DMS 273 (cell line): ENCODE data around the gene ZP2.
A peak's percentile ranks its signal among the peaks of the same experiment; 100 is the strongest.
"Not testable (repeated sequence)": the region's sequence is repeated elsewhere in the genome, so short reads cannot be mapped to it uniquely, and the experiment has no call there.

ENCODE experiments used
- DNase-seq: peaks from one replicate; lab custom pipeline; 2025; ENCODE audit not compliant: unreplicated experiment; lab: John Stamatoyannopoulos, UW

Gene ZP2

GRCh38 chr16:21217121-21217520 lies 5.7 kb upstream of the ZP2 start:
- no peak for DNase-seq

GRCh38 chr16:21214086-21214485 lies 2.7 kb upstream of the ZP2 start:
- peak; percentile 7 for DNase-seq

DNA sequence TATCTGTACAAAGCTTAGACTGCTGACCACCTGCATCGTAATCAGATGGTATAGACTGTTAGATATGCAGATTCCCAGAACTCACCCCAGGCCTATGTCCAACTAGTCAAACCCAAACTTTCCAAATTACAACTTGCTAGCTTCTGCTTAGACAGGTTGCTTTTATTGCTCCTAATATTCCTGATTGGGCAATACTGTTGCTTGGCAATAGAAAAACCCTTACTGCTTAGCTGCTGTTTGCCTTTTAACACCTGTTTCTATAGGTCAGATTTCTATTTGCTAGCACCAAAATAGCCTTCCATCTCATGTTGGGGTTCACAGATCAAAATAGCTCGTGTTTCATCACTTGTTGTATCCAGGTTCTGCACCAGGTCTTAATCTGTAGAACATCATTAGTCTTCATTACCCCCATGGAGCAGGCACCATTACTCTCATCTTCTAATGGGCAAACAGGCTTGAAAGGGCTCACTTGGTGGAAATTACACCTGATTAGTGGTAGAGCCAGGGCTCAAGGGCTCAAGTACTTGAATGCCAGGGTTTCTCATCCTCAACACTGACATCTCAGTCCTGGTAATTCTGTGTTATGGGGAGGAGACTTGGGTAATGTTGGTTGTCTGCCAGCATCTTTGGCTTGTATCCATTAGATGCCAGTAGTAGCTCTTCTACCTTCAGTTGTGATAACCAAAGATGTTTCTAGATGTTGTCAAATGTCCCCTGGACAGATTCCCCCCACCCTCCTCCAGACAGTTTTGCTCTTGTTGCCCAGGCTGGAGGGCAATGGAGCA lies 2.7 kb downstream of the ZP2 start:
- DNase-seq, result no peak

GRCh38 chr16:21206550-21206949 lies 4.8 kb downstream of the ZP2 start:
- DNase-seq, result no peak

DNA sequence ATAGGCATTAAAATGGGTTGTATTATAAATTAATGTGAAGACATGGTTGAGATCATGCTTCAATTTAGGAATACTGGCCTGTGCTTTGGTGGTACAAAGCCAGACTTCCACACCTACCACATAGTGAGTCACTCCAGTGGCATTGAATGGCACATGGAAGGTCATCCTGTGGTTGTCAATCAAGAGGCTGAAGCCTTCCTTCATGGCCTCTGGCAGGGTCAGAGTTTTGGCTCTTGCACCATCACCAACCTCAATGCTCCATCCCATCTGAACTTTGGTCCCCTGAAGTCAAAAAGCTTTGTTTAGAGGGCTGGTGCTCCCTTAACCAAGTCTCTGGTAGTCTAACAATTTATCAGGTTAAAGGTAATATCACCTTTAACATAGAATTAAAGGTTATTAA lies 6.1 kb downstream of the ZP2 start:
- no peak for DNase-seq

GRCh38 chr16:21203155-21203797 lies 8.1 kb downstream of the ZP2 start:
- DNase-seq, result no peak

- DNase-seq, result no peak
Observed at GRCh38 chr16:21199607-21200218, 11.7 kb downstream of the ZP2 start.

GRCh38 chr16:21197621-21198020 lies 13.8 kb downstream of the ZP2 start:
- DNase-seq, result no peak

DNA sequence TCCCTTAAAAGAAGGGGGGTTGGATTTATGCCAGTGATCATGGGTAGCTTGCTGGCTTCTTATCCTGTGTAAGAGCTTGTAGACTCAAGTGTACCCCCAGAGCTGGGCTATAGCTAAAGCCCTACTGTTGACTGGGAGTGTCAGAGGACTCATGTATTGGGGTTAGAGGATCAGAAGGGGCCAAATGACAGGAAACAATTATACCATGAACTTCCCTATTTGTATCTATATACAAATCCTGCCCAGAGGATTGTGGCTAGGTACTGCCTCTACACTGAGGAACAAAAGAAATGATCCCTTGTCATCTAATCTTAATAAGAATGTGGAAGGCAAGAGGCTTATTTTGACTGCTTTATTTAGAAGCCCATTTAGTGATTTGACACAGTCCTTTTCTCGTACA lies 14.3 kb downstream of the ZP2 start:
- DNase-seq, result peak; percentile 52

GRCh38 chr16:21195330-21195729 lies 16.0 kb downstream of the ZP2 start:
- DNase-seq, result not testable (repeated sequence)

GRCh38 chr16:21194771-21195301 lies 16.5 kb downstream of the ZP2 start:
- peak; percentile 81 for DNase-seq

GRCh38 chr16:21192991-21193390 lies 18.4 kb downstream of the ZP2 start:
- DNase-seq, result no peak

DNA sequence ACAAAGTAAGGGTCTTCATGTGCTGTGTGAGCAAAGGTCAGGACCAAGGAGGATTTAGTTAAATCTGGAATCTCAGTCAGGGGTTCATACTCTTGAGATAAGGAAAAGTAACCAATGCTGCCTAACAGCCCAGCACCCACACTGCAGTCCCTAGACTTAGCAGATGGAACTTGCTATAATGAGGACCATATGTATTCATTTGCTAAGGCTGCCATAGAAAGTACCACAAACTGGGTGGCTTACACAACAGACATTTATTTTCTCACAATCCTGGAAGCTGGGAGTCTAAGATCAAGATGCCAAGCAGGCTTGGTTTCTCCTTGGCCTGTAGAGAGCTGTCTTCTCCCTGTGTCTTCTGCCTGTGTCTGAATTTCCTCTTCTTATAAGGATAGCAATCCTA lies 20.8 kb downstream of the ZP2 start:
- DNase-seq, result peak; percentile 53

DNA sequence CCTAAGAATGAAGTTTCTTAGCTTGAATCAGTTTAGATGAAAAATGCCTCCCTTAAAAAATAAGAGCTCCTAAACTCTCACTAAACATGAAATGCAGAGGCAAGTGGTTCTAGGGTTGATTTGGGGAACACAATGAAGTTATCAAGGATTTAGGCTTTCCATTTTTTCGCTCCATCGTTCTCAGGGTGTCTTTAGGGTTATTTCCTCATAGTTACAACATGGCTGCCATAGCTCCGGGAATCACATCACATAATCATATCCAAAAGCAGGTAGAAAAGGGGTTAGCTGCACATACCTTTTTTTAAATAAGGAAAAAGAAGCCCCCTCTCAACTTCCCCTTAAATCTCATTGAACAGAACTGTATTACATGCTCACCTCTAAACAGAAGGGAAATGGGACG lies 21.4 kb downstream of the ZP2 start:
- no peak for DNase-seq

- no peak for DNase-seq
Observed at GRCh38 chr16:21189311-21189710, 22.1 kb downstream of the ZP2 start.

GRCh38 chr16:21186326-21186691 lies 25.1 kb downstream of the ZP2 start:
- no peak for DNase-seq

DNA sequence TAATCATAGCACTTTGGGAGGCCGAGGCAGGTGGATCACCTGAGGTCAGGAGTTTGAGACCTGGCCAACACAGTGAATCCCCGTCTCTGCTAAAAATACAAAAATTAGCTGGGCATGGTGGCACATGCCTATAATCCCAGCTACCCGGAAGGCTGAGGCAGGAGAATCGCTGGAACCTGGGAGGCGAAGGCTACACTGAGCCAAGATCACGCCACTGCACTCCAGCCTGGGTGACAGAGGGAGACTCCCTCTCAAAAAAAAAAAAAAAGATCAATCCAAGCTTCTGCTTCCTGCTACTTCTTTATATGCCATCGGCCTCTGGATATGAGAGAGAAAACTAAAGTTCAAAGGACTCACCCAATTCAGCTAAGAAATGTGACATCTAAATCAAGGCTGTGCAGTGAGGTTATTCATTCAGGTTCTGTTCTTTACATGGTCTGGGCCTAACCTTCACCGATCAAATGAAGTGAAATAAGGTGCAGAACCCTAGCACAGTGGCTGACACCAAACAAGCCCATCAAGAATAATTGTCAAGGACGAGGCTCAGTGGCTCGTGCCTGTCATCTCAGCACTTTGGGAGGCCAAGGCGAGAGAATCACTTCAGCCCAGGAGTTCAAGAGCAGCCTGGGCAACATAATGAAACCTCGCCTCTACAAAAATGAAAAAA lies 25.6 kb downstream of the ZP2 start:
- DNase-seq, result no peak

DNA sequence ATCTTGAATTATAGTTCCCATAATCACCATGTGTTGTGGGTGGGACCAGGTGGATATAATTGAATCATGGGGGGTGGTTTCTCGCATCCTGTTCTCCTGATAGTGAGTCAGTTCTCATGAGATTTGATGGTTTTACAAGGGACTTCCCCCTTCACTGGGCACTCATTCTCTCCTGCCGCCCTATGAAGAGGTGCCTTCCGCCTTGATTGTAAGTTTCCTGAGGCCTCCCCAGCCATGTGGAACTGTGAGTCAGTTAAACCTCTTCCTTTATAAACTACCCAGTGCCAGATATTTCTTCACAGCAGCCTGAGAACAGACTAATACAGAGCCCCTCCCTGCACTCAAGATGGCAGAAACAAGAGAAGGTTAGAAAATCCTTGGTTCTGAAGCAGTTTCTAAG lies 26.5 kb downstream of the ZP2 start:
- DNase-seq, result no peak

GRCh38 chr16:21183995-21184394 lies 27.4 kb downstream of the ZP2 start:
- no peak for DNase-seq

- no peak for DNase-seq
Observed at GRCh38 chr16:21179983-21180365, 31.4 kb downstream of the ZP2 start.

GRCh38 chr16:21179126-21179982 lies 32.0 kb downstream of the ZP2 start:
- no peak for DNase-seq
